ENCODE data around the gene ZNF205.
"Not testable (repeated sequence)": the region's sequence is repeated elsewhere in the genome, so short reads cannot be mapped to it uniquely, and the experiment has no call there.

ZNF205 gene

DNA sequence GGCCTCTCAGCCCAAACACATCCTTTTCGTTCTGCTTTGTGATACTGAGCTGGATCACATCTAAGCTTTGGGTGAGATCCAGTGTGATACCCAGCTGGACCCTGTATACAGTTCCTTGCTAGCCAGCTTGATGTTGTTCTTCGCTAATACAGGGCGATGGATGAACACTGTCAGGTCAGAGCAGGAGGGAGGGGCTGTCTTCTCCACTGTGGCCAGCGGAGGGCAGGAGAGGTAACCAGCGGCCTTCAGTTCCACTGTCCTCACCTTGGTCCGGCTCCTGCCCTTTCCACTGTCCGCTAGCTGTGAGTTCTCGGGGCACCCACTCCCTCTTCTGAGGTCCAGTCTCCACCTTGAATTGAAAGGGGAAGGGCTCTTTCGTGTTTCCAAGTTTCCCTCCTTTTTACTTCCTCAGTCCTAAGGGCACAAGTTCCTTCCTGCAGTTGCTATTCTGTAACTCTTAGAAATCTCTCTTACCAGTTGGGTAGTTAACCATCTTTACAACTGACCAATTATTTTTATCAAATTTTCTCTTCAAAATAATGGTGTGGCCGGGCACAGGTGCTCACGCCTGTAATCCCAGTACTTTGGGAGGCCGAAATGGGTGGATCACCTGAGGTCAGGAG is 19.5 kb downstream of the ZNF205 start:
- no peak for DNase-seq (ENCODE audit: low read depth in 1 of 2, low spot score in 1 of 2)

DNA sequence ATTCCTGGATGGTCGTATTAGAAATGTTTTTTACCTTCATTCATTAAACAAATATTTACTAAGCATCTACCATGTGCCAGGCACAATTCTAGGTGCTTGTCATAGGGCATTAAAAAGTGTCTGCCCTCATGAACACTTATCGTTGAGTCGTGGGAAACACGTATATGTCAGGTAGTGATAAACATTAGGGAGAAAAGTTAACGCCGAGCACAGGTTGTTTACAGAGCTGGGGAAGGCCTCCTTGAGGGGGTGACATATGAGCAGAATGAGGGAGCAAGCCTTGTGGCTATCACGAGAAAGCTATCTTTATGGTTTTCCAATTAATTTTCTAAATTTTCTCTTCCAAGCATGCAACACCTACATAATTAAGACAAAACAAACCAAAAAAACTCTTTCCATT is 21.5 kb downstream of the ZNF205 start:
- DNase-seq (ENCODE audit: low read depth in 1 of 2, low spot score in 1 of 2): no peak

DNA sequence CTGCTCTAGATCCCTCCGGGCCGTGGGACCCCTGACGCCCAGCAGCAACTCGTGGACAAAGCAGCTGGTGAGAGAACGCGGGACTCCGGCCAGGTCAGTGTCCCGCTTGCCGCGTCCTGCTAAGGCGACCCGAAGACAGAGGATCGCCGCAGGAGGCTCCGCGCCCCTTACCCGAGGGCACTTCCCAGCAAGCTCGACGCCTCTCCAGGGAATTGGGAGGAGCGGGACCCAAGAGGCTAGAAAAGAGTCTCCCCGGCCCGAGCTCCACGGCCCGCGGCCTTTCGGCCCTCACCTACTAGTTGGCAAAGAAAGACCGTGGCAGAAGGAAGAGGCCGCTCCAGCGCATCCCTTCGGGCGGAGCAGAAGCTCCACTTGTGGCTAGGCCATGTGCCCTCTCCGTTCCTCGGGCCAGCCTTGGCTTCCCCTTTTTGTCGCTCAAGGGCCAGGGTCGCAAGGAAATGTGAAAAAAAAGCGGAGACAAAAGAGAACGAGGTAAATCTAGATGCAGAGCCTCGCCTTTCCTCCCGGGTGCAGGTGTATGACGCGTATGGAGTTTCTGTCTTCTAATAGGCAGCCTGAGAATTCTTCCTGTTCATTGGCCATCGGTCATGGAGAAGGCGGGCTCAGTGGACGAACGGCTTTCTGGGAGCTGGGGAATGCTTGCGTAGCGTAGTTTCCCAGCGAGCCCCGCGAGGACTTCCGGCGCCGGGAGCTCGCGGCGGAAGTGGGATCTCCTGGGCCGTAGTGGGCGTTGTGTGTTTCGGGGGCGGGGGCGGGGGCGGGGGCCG is 22.1 kb downstream of the ZNF205 start, which contains the start of gene ZNF213:
ZNF213 (plus strand) TSS at position 692 of the 788 bp plus-strand sequence. CDS start 2,252 bp downstream, outside the sequence.
- peak; percentile 76 to 80 for DNase-seq (ENCODE audit: low read depth in 1 of 2, low spot score in 1 of 2)

DNA sequence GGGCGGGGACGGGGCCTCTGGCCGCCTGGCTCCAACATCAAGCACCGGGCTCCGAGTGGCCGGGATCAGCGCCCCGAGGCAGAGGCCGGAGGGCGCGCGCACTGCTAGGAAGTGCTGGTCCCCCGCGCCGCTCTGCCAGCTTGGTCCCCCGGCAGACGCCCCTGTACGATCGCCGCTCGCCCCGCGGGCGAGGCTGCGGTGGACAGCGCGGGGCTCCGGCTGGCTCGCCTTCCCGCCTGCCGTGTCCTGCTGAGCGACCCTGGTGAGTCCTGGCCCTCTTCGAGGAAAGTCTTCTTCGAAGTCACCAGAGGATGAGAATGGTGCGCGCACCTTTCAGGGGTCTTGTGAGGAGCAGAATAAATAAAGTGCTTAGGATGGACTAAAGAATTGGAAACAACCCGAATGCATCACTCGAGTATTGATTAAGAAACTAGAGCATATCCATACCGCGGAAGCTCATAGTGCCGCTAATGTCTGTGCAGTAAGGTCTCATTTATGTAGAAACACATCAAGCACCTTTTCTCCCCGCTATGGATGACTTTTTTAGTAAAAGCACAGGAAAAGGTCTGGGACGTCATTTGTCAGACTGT is 22.8 kb downstream of the ZNF205 start:
- no peak for DNase-seq (ENCODE audit: low read depth in 1 of 2, low spot score in 1 of 2)

DNA sequence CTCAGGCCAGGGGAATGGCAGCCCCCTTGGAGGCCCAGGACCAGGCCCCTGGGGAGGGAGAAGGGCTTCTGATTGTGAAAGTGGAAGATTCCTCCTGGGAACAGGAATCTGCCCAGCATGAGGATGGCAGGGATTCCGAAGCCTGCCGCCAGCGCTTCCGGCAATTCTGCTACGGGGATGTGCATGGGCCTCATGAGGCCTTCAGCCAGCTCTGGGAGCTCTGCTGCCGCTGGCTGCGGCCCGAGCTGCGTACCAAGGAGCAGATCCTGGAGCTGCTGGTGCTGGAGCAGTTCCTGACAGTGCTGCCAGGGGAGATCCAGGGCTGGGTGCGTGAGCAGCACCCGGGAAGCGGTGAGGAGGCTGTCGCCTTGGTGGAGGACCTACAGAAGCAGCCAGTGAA is 24.9 kb downstream of the ZNF205 start:
- no peak for DNase-seq (ENCODE audit: low read depth in 1 of 2, low spot score in 1 of 2)

DNA sequence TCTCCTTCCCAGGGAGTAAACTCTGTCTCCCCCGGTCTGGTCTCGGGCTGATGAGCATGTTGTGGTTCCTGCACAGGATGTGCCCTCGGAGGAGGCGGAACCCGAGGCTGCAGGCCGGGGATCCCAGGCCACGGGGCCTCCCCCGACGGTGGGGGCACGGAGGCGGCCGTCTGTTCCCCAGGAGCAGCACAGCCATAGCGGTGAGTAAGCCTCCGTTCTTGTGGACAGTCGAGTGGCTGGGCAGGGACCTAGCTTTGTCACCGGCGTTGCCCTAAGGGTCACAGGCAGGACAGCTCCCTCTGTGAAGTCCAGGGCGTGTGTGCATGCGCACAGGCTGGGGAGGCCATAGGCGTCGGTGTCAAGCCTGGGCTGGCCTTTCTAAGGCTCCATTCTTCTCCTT is 26.0 kb downstream of the ZNF205 start:
- no peak for DNase-seq (ENCODE audit: low read depth in 1 of 2, low spot score in 1 of 2)

DNA sequence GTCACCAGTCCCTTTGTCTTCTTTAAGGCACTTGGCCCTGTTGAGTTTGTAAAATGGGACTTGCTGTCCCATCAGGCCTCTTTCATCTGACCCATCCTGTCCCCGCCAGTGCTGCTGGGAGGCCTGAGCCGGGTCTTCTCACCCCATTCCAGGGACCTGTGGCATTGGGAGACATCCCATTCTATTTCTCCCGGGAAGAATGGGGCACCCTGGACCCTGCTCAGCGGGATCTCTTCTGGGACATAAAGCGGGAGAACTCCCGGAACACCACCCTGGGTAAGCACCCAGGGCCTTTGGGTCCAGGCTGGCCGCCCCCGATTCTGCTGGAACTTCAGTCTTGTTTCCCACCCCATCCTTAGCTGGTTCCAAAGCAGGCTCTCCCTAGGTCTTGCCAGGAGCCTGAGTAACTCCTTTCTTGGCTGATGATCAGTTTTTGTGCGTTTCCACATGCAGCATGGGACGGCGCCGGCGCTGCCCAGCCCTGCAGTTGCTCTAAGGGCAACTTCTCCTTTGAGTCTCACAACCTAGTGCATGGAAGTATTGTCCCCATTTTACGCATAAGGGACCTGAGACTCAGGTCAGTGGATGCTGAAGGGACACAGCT is 26.5 kb downstream of the ZNF205 start:
- DNase-seq (ENCODE audit: low read depth in 1 of 2, low spot score in 1 of 2): no peak

DNA sequence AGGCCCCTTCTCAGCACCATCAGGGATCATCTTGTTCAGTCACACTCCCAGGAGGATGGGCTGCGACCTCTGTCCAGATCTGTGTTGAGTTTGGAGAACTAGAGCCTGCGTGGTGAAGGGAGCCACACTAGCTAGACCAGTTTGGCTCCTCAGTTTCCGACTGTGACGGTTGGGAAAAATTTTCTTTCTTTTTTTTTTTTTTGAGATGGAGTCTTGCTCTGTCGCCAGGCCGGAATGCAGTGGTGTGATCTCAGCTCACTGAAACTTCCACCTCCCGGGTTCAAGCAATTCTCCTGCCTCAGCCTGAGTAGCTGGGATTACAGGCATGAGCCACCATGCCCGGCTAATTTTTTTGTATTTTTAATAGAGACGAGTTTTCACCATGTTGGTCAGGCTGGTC is 27.2 kb downstream of the ZNF205 start:
- DNase-seq (ENCODE audit: low read depth in 1 of 2, low spot score in 1 of 2): not testable (repeated sequence)

DNA sequence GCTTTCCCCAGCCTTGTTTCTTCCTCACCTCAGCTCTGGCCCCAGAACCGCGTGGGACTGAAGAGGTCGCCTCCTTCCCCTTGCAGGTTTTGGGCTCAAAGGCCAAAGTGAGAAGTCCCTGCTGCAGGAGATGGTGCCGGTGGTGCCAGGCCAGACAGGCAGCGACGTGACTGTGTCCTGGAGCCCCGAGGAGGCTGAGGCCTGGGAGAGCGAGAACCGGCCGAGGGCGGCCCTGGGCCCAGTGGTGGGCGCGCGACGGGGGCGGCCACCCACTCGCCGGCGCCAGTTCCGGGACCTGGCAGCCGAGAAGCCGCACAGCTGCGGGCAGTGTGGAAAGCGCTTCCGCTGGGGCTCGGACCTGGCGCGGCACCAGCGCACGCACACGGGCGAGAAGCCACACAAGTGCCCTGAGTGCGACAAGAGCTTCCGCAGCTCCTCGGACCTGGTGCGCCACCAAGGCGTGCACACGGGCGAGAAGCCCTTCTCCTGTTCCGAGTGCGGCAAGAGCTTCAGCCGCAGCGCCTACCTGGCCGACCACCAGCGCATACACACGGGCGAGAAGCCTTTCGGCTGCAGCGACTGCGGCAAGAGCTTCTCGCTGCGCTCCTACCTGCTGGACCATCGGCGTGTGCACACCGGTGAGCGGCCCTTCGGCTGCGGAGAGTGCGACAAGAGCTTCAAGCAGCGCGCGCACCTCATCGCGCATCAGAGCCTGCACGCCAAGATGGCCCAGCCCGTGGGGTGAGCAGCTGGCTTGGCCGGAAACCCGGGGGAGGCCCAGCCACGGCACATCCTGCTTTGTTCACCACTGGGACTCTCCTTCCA is 28.4 kb downstream of the ZNF205 start:
- DNase-seq (ENCODE audit: low read depth in 1 of 2, low spot score in 1 of 2): no peak

DNA sequence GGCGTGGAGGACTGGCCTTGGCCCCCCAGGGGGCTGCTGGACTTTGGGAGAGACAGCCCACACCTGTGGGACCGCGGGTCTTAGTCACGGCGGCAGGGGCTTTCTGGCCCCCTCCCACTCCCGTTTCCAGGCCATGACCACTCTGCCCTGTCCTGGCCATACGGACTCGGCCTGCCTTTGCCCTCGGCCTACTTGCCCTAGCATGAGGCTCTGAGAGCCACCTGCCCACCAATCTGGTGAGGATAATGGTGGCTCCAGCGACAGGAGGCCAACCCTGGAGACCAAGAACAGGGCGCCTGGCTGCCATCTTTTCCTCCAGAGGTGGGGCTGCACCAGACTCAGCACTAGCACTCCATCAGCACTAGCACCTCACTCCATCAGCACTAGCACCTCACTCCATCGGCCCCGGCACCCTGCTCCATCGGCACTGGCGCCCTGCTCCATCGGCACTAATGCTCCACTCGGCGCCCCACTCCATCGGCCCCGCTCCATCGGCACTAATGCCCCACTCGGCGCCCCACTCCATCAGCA is 29.5 kb downstream of the ZNF205 start:
- DNase-seq (ENCODE audit: low read depth in 1 of 2, low spot score in 1 of 2): no peak

DNA sequence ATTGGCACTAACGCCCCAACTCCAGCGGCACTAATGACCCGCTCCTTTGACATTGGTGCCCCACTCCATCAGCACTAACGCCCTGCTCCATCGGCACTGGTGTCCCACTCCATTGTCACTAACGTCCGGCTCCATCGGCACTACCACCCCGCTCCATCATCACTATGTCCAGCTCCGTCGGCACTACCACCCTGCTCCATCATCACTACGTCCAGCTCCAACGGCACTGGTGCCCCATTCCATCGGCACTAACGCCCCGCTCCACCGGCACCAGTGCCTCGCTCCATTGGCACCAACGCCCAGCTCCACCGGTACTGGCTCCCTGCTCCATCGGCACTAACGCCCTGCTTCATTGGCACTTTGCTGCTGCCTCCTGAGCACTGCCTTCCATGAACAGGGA is 29.9 kb downstream of the ZNF205 start:
- DNase-seq (ENCODE audit: low read depth in 1 of 2, low spot score in 1 of 2): no peak

DNA sequence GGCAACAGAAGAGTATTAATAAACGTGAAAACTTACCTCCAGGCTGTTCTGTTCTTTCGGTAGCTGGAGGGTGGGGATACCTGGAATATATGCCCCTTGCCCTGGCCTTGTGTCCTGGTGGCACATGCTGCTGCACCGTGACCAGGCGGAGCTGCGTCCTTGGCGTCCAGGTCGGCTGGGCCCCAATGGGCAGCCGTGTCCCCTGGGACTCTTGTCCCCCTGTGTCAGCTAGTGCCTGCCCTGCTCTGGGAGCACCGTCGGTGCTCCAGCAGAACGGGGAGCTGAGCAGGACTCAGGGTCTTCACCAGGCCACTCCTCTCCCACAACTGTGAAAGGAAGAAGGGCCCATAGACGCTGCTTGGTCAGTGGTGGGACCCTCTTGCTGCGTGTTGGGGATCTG is 30.4 kb downstream of the ZNF205 start:
- no peak for DNase-seq (ENCODE audit: low read depth in 1 of 2, low spot score in 1 of 2)

DNA sequence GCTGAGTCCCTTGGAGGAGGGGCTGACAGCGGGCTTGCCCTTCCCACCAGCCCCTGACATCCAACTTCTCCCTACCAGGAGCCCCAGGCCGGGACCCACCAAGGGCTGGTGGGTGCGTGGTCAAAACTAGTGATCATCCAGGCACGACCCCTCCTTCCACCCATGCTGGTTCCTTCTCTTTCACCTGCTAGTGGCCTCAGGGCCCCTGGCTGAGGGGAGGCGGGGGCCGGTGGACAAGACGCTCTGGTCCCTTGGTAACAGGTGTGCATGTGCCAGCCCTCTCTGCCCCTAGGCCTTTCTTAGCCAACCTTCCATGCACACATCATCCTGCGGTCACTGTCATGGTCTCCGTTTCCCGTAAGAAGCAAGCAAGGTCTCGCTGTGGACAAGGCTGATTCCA is 30.8 kb downstream of the ZNF205 start:
- DNase-seq (ENCODE audit: low read depth in 1 of 2, low spot score in 1 of 2): no peak

DNA sequence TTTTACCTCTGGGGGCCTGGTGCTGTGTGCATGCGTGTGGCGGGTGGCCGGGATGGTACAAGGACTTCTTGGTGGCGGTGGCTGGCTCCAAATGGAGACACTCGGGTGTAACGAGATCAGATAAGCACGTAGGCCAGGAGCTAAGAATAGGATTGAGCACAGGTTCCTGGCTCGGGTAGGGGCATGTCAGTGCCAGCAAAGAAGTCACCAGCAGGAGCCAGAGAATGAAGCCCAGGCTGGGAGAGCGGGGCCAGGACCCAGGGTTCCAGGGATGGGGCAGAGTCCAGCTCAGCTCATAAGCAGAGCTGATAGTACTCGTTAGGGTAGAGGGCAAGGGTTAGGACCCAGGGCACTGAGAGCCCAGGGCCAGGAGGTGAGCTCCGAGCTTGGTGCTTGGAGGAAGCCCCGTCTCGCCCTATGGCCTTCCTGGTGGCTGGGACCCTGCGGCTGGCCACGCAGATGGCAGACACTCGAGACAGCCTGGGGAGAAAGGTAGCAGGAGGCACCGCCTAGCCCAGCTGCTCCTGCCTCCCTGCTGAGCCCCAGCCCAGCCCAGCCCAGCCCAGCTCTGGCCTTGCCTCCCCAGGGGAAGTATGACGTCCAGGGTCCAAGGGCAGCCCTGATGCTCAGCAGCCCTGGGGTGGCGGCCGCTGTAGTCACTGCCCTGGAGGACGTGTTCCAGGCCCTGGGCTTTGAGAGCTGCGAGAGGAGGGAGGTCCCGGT is 31.4 kb downstream of the ZNF205 start:
- no peak for DNase-seq (ENCODE audit: low read depth in 1 of 2, low spot score in 1 of 2)

DNA sequence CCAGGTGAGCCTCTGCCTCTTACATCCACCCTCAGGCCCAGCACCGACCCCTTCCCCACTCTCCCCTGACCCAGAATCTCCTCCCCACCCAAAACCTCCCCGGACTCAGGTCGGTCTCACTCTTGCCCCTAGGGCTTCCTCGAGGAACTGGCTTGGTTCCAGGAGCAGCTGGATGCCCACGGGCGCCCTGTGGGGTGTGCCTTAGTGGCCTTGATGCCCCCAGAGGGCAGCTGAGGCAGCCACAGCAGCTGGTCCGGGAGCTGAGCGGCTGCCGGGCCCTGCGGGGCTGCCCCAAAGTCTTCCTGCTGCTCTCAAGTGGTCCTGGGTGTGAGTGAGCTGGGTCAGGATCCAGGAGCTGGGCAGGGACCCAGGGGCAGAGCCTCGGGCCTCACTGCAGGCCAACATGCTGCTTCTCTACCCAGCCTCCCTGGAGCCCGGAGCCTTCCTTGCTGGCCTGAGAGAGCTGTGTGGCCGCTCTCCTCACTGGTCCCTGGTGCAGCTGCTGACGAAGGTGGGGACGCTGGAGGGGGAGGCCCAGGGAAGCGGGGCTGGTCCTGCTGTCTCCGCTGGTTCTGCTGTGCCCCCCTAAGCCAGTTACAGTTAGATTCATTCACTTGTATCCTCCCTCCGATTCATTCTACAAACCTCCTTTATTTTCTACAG is 32.1 kb downstream of the ZNF205 start:
- DNase-seq (ENCODE audit: low read depth in 1 of 2, low spot score in 1 of 2): no peak

DNA sequence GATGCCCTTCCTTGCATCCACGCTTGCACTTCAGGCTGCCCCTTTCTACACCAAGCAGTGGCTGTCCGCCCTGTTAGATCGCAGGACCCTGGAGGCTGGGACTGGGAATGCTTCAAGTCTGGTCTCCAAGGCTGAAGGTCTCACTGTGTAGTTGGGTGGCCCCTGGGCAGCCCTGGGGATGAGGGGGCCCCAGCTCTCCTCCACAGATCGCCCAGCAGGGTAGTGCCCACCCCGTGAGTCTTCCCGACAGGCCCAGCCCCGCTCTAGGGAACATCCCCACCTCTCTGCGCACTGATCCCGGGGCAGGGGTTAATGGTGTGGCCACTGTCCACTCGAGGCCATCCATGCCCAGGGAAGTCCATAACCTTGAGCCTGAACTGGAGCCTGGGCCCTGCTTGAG is 32.8 kb downstream of the ZNF205 start:
- DNase-seq (ENCODE audit: low read depth in 1 of 2, low spot score in 1 of 2): no peak

DNA sequence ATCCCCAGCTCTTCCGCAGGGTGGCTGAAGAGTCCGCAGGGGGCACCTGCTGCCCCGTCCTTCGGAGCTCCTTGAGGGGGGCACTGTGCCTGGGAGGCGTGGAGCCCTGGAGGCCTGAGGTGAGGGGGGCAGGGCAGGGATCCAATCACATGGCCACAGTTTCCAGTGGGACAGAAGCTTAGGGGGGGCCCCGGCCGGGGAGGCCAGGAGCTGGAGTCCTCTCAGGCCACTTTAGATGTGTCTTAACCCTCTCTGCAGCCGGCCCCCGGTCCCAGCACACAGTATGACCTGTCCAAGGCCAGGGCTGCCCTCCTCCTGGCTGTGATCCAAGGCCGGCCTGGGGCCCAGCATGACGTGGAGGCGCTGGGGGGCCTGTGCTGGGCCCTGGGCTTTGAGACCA is 33.3 kb downstream of the ZNF205 start:
- no peak for DNase-seq (ENCODE audit: low read depth in 1 of 2, low spot score in 1 of 2)

DNA sequence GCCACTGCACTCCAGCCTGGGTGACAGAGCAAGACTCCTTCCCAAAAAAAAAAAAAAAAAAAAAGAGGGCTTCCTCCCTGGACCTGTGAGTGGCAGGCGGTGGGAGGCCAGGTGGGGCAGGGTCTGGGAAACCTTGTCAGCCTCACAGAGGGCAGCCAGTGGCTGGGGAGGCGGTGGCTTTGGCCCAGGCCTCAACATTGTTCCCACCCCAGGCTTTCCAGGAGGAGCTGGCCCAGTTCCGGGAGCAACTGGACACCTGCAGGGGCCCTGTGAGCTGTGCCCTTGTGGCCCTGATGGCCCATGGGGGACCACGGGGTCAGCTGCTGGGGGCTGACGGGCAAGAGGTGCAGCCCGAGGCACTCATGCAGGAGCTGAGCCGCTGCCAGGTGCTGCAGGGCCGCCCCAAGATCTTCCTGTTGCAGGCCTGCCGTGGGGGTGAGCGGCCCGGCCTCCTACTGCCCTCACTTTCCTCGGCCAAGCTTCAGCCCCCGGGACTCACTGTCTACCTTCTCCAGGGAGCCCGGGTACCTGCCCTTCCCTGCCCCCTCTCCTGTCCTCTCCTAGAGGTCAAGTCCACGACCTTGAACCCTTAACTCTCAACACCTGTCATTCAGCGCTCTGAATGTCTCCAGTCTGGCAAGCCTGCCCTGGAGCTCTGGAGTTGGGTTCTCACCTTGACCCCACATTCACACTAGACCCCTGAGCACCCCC is 34.8 kb downstream of the ZNF205 start:
- DNase-seq (ENCODE audit: low read depth in 1 of 2, low spot score in 1 of 2): no peak

DNA sequence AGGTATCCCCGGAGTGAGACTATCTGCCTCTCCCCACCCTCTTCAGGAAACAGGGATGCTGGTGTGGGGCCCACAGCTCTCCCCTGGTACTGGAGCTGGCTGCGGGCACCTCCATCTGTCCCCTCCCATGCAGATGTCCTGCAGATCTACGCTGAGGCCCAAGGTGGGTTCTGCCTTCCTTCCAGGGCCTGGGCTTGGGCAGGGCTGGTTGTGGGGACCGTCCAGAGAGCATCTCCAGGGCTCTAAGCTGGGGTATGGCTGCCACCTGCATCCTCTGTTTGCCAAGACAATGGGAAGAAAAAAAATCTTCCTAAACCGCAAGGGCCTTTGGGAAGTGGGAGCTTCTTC is 35.3 kb downstream of the ZNF205 start:
- DNase-seq (ENCODE audit: low read depth in 1 of 2, low spot score in 1 of 2): no peak

Data from stimulated activated CD4-positive, alpha-beta T cell treated with anti-CD3 and anti-CD28 coated beads, Interleukin-15, amount 100 ng/mL, for 1 hour (primary cell).